Raji (cell line): ENCODE data around the gene TP63.

Experiments used
- POLR2A ChIP-seq: IDR thresholded peaks from 2 replicates; pipeline ENCODE4 v1.6.1; 2011; ENCODE audit warnings: low read depth, low read length, control low read depth; ENCODE audit not compliant: insufficient read depth

Gene TP63

DNA sequence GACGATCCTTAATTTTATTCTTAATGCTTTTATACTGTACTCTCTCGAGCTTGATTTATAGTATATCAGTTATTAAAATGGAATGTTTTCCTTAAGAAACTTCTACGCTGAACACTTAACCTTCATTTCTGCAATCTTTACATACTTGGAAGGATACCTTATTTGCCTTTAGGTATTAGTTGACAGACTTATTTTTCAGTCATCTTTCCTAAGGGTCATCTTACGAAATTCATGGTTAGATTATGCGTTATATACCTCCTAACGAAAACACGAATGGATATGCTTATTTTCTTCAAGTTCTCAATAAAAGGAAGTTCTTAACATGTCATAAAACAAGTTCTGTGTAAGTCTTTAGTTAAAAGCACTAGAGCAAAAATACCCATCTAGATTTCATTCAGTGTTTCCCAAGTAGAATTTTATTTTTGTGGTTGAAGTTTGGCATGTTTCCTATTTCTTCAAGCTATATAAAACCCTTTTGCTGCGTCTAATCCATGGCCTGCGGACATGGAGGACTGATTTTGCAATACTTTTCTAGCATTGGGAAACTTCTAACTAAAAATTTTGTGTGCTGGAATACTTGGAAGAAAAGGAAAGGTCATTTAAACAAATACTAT, 231.3 kb downstream of the TP63 start:
- TF ChIP-seq POLR2A = no peak

GRCh38 chr3:189863031-189863430, 231.8 kb downstream of the TP63 start:
- TF ChIP-seq POLR2A = no peak

DNA sequence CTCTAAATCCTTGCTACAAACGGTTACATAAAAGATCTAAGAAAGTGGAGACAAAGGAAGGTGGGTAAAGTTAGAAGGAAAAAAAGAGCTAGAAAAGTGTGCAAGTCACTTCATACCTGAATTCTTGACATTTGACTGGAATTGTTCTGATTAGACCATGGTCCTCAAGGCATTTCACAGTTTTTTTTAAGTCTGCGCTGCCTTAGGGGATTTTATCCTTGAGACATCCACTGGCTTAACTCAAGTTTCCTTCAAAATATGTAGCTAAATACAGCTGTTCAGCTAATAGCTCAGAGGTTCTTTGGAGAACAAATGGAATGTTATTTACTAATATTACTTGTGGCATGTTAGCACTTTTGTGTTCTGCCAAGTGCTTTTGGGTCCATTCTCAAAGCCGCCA, 236.9 kb downstream of the TP63 start:
- no peak for TF ChIP-seq POLR2A

GRCh38 chr3:189869165-189869564, 238.0 kb downstream of the TP63 start:
- no peak for TF ChIP-seq POLR2A

DNA sequence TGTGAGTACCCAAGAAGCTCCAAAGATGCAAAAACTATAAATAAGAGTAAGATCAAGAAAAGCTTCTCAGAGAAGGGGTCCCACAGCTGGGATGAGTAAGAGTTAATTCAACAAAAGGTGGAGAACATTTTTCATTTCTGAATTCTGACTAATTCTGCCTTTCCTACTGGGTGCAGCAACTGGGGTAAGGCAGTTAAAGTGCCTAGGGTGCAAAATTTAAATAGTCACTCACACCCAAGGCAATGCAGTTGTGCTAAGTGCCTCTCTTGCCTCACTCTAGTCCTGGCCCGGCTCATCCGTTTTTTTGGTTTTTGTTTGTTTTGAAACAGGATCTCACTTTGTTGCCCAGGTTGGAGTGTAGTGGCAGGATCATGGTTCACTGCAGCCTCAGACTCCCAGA, 240.2 kb downstream of the TP63 start:
- no peak for TF ChIP-seq POLR2A

DNA sequence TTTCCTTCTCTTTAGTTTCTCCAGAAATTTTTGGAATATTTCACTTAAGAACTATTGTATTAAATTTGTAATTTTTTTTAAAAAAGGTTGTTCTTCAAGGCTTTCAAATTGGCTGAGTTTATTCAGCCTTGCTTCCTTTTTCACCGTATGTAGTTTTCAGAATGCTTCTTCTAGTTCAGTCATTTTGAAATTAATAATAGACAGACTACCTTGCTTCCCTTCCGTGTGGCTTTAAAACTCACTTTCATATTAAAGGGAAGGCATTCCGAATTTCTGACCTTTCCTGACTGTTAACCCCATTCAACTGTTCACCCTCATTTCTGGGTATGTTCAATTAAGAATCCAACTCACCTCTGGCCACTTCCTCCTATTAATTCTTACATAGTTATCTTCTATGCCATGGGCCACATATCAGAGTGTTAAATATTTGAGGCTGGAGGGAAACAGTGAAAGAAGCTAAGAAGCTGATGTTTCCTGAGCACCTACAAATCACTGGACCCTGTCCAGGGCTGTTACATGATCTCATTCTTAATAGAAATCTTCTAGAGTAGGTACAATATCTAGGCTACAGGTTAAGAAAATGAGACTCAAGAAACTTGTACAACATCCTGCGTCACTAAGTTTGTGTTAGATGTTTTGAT, 252.0 kb downstream of the TP63 start:
- TF ChIP-seq POLR2A = no peak

DNA sequence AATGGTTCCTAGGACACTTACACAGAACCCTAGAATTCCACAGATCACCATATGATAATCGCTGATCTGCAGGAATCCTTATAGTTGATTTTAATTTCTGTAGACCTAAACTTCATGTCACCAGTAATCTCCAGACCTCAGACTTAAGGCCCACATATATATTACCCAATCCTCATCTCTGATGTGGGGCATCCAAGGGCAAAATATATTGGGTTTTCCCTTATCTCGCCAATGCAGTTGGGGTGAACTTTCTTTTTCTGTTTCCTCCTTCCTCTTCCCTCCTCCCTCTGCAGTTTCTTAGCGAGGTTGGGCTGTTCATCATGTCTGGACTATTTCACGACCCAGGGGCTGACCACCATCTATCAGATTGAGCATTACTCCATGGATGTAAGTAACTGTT, 259.3 kb downstream of the TP63 start:
- no peak for TF ChIP-seq POLR2A

GRCh38 chr3:189896533-189896932, 265.3 kb downstream of the TP63 start:
- TF ChIP-seq POLR2A = no peak

DNA sequence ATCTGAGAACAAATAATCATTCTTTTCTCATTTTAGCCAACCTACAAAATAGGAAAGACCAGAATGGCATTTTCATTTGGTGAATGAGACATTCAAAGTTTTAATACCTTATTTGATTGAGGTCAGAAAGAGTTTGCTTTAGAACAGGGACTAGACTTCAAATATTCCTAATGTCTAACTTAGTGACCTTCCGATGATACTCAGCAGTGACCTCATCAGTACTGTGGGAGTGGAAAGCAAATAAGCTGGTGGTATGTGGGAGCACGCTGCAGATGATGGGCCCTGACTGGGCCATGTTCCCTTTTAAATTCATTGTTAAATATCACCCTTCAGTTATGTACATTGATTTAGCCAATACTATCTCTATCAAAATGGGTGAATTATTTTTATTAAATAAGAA, 266.2 kb downstream of the TP63 start:
- no peak for TF ChIP-seq POLR2A

GRCh38 chr3:189898559-189899153, 267.5 kb downstream of the TP63 start:
- TF ChIP-seq POLR2A = no peak

DNA sequence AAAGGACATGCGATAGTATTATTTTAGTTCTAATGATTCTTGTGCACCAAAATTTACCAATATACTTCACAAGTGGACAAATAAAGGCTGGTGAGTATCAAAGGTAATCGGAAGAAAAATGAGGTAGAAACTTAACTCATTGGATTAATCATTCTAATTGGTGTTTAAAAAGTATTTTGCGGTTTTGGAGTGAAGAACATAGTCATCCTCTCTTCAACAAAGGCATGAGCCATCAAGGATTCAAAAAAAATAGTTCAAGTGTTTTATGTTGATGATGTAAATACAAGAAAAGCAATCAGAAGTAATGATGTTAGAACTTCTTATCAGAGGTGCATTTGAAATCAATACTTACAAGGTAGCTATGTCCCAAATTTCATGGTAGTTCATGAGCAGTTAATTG, 268.0 kb downstream of the TP63 start:
- TF ChIP-seq POLR2A = no peak

GRCh38 chr3:189900578-189900977, 269.4 kb downstream of the TP63 start:
- TF ChIP-seq POLR2A = no peak

- TF ChIP-seq POLR2A = no peak
Measured at GRCh38 chr3:189901481-189901880, 270.3 kb downstream of the TP63 start.

DNA sequence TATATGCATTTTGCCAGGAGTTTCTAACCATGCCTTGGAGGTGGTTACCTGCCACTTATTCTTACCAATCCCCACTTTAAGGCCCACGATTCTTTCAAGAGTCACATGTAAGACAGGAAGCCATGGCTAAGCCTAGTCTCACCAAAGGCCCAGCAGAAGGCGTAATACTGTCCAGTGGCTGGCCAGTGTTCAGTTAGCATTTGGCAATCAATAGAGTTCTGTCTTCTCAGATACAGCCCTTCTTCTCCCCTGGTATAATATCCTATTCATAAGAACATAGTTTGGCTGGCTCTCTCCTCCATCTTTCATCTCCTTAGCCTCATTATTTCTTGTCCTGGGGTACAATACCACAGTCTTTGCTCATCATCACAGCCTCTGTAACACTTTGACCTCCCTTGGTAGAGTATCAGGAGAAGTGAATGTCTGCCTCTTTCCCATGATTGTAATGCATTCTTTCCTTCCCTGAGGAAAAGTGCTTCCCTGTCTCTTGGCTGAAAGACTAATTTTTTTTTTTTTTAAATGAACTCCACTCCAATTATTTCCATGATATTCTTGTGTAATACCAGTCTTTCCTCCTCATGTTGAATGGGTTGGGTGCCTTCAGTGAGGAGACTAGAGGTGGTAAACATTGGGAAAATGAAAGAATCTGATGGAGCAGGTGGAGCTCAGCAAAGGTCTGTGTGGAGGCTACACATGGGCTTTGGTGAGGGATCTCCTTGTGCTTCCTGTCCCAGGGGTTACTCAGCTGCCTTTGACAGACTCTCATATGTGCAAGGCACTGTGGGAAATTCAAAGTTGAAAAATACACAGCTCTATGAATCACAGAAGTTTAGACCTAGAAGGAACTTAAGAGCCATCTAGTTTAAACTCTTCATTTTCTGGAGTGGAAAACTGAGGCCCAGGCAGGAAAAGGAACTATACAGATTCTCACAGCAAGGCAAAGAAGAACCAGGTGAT, 271.3 kb downstream of the TP63 start:
- TF ChIP-seq POLR2A = no peak

GRCh38 chr3:189903562-189904250, 272.5 kb downstream of the TP63 start:
- no peak for TF ChIP-seq POLR2A
